Brain microvascular endothelial cell (primary cell): ENCODE data around the gene PACSIN1.

Experiments
- DNase-seq: peaks from one replicate; pipeline ENCODE4 v3.0.0-alpha.2; 2020
- H3K27ac ChIP-seq: fragments of 250-450 bp; sonication (Bioruptor Pico); 2 replicates; pipeline ENCODE4 v1.5.1; 2020; ENCODE audit warnings: mild to moderate bottlenecking, moderate library complexity
- H3K27me3 ChIP-seq: fragments of 250-450 bp; sonication (Bioruptor Pico); replicated peaks from 2 replicates; pipeline ENCODE4 v1.5.1; 2020; ENCODE audit warnings: mild to moderate bottlenecking
- H3K36me3 ChIP-seq: fragments of 250-450 bp; sonication (Bioruptor Pico); replicated peaks from 2 replicates; pipeline ENCODE4 v1.5.1; 2020; ENCODE audit warnings: mild to moderate bottlenecking
- H3K4me3 ChIP-seq: 2 replicates; pipeline ENCODE4 v1.5.1; 2011; ENCODE audit warnings: low read depth, mild to moderate bottlenecking, control low read depth, low read length, moderate library complexity
- CTCF ChIP-seq: IDR thresholded peaks from 2 replicates; pipeline ENCODE4 v1.5.1; 2011; ENCODE audit warnings: low read depth, mild to moderate bottlenecking, moderate library complexity, low read length, control low read depth, inconsistent platforms; ENCODE audit errors: missing control alignments
- in situ Hi-C: cut with HindIII; loops from 2 replicates; pipeline ENCODE4 v1.10.0; 2017; ENCODE audit warnings: low sequenced_read_pairs, low pct_ligation_motif_present

PACSIN1 gene

GRCh38 chr6:34489207-34489805 lies 23.4 kb downstream of the PACSIN1 start:
- in situ Hi-C loops, result no loop called here
- H3K27ac ChIP-seq, result no peak overlapping the region

GRCh38 chr6:34490390-34491090 lies 24.7 kb downstream of the PACSIN1 start:
- Histone ChIP-seq H3K36me3 (no peaks in the 10 kb centered on the region), H3K4me3 (no peak overlapping the region), H3K27ac (no peak overlapping the region), H3K27me3 (no peaks in the 10 kb centered on the region)
- in situ Hi-C loops, result no loop called here
- DNase-seq, result no peak
- no peak for TF ChIP-seq CTCF

More at GRCh38 chr6:34489207-34489805, 23.4 kb downstream of the PACSIN1 start:
- DNase-seq, result no peak
- Histone ChIP-seq H3K36me3 (no peaks in the 10 kb centered on the region), H3K27me3 (no peaks in the 10 kb centered on the region), H3K4me3 (no peak overlapping the region)
- TF ChIP-seq CTCF, result no peak

GRCh38 chr6:34491091-34491430 lies 25.2 kb downstream of the PACSIN1 start:
- in situ Hi-C loops, result no loop called here
- no peak for DNase-seq
- TF ChIP-seq CTCF, result no peak

GRCh38 chr6:34493344-34493743 lies 27.5 kb downstream of the PACSIN1 start:
- H3K27ac ChIP-seq, result no peak overlapping the region
- in situ Hi-C loops, result no loop called here
- H3K36me3 ChIP-seq, result no peaks in the 10 kb centered on the region
- no peak for TF ChIP-seq CTCF
- H3K4me3 ChIP-seq, result no peak overlapping the region
- H3K27me3 ChIP-seq, result no peaks in the 10 kb centered on the region
- no peak for DNase-seq

More at GRCh38 chr6:34491091-34491430, 25.2 kb downstream of the PACSIN1 start:
- H3K36me3 ChIP-seq, result no peaks in the 10 kb centered on the region
- H3K4me3 ChIP-seq, result no peak overlapping the region
- no peak overlapping the region for H3K27ac ChIP-seq
- no peaks in the 10 kb centered on the region for H3K27me3 ChIP-seq

GRCh38 chr6:34494973-34495372 lies 29.1 kb downstream of the PACSIN1 start:
- no peak overlapping the region for H3K27ac ChIP-seq
- H3K27me3 ChIP-seq, result no peaks in the 10 kb centered on the region
- H3K4me3 ChIP-seq, result no peak overlapping the region
- TF ChIP-seq CTCF, result no peak
- in situ Hi-C loops, result no loop called here
- no peaks in the 10 kb centered on the region for H3K36me3 ChIP-seq
- DNase-seq, result no peak

- TF ChIP-seq CTCF, result no peak
- H3K27me3 ChIP-seq, result no peaks in the 10 kb centered on the region
- no peak overlapping the region for H3K27ac ChIP-seq
- in situ Hi-C loops, result no loop called here
- no peaks in the 10 kb centered on the region for H3K36me3 ChIP-seq
- H3K4me3 ChIP-seq, result no peak overlapping the region
- DNase-seq, result no peak
Observed at GRCh38 chr6:34496103-34496685, 30.3 kb downstream of the PACSIN1 start.
